Adrenal gland (tissue), 5 donors: ENCODE measurements around the gene ZNF827.

Experiments
- POLR2A ChIP-seq, 2 donors: fragments of 450-650 bp; IDR thresholded peaks; one replicate each; pipeline ENCODE4 v1.6.1; 2017; ENCODE audit warnings: antibody characterized with exemption in 2 of 2, mild to moderate bottlenecking in 2 of 2, moderate library complexity in 1 of 2
- TF ChIP-seq, protein P1 (sequence below), 6 experiments: fragments of 450-650 bp in 4 of 6; fragments of 200-600 bp in 2 of 6; sonication (generic) in 1 of 6; IDR thresholded peaks; 1 replicate in 5 of 6; 2 replicates in 1 of 6; pipeline versions ENCODE4 v1.5.1 to v1.8.0; 2016 to 2021; ENCODE audit warnings: antibody characterized with exemption in 6 of 6, mild to moderate bottlenecking in 2 of 6, moderate library complexity in 1 of 6
- donor health status: DM: no; HTN: no; CAD: no.

DNA sequence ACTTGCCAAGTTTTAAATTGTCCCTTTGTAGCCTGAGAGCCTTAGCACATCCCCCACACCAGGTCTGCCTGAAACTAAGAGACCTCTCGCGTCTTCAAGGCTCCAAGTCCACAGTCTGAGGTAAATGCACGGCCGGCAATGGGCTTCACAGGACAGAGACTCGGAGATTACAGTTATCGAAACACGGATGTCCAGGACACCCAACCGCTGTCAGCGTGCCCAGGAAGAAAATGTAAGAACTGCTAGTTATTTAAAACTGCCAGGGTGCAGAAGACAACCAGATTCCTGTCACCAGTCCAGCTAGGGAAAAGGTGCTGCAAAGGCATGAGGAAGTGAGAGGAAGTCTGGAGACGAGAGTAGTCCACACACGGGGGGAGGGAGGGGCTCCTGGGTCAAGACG lies 28.9 kb downstream of the ZNF827 start:
- no peak for TF ChIP-seq POLR2A (IDR thresholded peaks at IDR 0.05)
- TF ChIP-seq, protein P1, sequence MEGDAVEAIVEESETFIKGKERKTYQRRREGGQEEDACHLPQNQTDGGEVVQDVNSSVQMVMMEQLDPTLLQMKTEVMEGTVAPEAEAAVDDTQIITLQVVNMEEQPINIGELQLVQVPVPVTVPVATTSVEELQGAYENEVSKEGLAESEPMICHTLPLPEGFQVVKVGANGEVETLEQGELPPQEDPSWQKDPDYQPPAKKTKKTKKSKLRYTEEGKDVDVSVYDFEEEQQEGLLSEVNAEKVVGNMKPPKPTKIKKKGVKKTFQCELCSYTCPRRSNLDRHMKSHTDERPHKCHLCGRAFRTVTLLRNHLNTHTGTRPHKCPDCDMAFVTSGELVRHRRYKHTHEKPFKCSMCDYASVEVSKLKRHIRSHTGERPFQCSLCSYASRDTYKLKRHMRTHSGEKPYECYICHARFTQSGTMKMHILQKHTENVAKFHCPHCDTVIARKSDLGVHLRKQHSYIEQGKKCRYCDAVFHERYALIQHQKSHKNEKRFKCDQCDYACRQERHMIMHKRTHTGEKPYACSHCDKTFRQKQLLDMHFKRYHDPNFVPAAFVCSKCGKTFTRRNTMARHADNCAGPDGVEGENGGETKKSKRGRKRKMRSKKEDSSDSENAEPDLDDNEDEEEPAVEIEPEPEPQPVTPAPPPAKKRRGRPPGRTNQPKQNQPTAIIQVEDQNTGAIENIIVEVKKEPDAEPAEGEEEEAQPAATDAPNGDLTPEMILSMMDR (IDR thresholded peaks at IDR 0.05) = no peak
